Mucosa of stomach (tissue), 1 donor: ENCODE results near the gene OLAH.

ENCODE experiments used
- H3K27me3 ChIP-seq: one replicate; pipeline ENCODE4 v1.7.0; 2013; ENCODE audit warnings: mild to moderate bottlenecking, low read length; ENCODE audit not compliant: control insufficient read depth, insufficient read depth
- H3K36me3 ChIP-seq: one replicate; pipeline ENCODE4 v1.7.0; 2013; ENCODE audit warnings: low read length; ENCODE audit not compliant: control insufficient read depth, insufficient read depth
- H3K4me1 ChIP-seq: one replicate; pipeline ENCODE4 v1.7.0; 2013; ENCODE audit warnings: mild to moderate bottlenecking, low read length; ENCODE audit not compliant: control insufficient read depth, insufficient read depth
- H3K4me3 ChIP-seq: one replicate; pipeline ENCODE4 v1.7.0; 2013; ENCODE audit warnings: low read length
- H3K9ac ChIP-seq: one replicate; pipeline ENCODE4 v1.7.0; 2013; ENCODE audit warnings: mild to moderate bottlenecking, low read length, moderate library complexity
- H3K9me3 ChIP-seq: one replicate; pipeline ENCODE4 v1.7.0; 2013; ENCODE audit warnings: mild to moderate bottlenecking, low read length, moderate library complexity; ENCODE audit not compliant: control insufficient read depth
- donor health status: Pancreatic carcinoma.

The OLAH gene

DNA sequence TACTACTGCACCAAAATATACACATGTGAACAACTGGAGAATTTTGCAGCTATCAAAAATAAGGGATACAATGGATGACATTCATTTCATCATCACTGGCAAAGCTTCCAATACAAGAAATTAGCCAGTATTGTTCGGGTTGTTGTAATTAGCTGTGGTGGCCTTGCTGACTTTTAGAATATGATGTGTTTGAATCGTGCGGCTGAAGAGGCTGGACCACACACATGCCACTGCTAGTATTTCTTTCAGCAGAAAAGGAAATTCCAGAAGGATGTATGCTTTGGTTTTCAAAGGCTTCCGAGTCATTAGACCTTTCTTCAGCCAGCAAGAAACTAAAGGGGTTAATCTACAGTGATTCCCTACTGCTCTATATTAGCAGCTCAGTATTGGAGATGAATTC, 70.0 kb downstream of the OLAH start:
- Histone ChIP-seq H3K36me3 (no peaks in the 10 kb centered on the region), H3K4me1 (no peaks in the 10 kb centered on the region), H3K9ac (no peak overlapping the region), H3K9me3 (no peaks in the 10 kb centered on the region), H3K27me3 (no peaks in the 10 kb centered on the region), H3K4me3 (no peak overlapping the region)

DNA sequence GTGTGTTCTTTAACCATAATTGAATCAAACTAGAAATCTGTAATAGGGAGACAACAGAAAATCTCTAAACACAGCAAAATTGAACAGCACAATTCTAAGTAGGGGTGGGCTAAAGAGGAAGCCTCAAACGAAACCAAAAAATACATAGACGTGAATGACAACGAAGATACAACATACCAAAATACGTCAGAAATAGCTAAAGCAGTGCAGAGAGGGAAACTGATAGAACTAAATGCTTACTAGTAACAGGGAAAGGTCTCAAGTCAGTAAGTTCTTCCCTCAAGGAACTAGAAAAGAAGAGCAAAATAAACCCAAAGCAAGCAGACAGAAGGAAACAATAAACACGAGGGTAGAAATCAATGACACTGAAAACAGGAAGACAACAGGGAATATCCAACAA, 72.5 kb downstream of the OLAH start:
- Histone ChIP-seq H3K9me3 (no peaks in the 10 kb centered on the region), H3K9ac (no peak overlapping the region), H3K4me3 (no peak overlapping the region), H3K4me1 (no peaks in the 10 kb centered on the region), H3K27me3 (no peaks in the 10 kb centered on the region), H3K36me3 (no peaks in the 10 kb centered on the region)

DNA sequence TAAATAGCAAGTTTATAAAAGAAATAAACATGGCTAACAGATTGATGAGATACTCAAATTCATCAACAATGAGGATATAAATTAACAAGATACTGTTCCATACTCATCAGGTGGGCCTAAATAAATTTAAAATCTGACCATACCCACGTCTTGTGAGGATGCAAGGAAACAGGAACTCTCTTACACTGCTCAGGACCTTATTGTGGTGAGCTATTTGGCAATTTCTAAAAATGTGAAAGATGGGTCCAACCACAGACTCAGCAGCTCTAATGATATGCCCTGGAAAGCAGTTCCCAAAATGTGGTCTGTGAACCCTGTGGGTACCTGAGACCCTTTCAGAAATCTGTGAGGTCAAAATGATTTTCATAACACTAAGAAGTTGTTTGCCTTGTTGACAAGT, 74.9 kb downstream of the OLAH start:
- Histone ChIP-seq H3K4me3 (no peak overlapping the region), H3K9ac (no peak overlapping the region), H3K9me3 (no peaks in the 10 kb centered on the region), H3K27me3 (no peaks in the 10 kb centered on the region), H3K36me3 (no peaks in the 10 kb centered on the region), H3K4me1 (peaks cover 2% of the 10 kb centered on the region)

DNA sequence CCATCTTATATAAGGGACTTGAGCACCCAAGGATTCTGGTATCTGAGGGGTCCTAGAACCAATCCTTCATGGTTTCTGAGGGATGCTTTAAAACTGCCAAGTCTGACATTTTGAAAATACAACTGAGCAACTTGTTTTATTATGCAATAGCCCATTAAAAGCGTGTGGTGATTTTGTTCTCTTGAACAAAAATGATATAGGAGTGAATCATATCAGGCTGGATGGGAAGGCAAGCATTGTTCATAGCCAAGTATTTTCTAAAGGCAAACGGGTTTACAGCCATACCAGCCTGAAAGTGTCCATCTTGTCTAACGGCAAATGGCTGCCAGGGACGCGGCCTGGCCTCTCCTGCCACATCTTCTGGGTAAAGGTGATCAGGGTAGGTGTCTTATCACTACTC, 76.8 kb downstream of the OLAH start:
- Histone ChIP-seq H3K4me1 (peaks cover 5% of the 10 kb centered on the region), H3K9ac (no peak overlapping the region), H3K27me3 (no peaks in the 10 kb centered on the region), H3K9me3 (no peaks in the 10 kb centered on the region), H3K4me3 (no peak overlapping the region), H3K36me3 (no peaks in the 10 kb centered on the region)

DNA sequence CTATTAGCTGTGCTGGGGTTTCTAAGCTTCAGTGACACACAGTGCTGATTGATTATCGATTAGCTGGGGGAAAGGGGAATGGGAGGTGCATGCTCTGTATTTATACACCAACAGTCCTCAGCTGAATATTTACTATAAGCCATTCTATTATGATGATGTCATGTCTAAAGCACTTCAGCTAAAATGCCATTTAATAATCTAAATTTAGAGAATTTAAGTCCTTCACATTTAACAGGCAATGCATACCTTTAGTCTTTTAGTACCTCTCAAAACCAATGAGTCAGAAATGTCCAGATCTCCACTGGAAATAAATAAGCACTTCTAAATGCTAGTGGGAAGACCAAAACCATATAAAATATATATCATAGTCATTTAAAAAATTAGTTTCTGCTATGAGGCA, 78.0 kb downstream of the OLAH start:
- Histone ChIP-seq H3K36me3 (no peaks in the 10 kb centered on the region), H3K9ac (no peak overlapping the region), H3K9me3 (no peaks in the 10 kb centered on the region), H3K4me1 (peaks cover 5% of the 10 kb centered on the region), H3K4me3 (no peak overlapping the region), H3K27me3 (no peaks in the 10 kb centered on the region)

DNA sequence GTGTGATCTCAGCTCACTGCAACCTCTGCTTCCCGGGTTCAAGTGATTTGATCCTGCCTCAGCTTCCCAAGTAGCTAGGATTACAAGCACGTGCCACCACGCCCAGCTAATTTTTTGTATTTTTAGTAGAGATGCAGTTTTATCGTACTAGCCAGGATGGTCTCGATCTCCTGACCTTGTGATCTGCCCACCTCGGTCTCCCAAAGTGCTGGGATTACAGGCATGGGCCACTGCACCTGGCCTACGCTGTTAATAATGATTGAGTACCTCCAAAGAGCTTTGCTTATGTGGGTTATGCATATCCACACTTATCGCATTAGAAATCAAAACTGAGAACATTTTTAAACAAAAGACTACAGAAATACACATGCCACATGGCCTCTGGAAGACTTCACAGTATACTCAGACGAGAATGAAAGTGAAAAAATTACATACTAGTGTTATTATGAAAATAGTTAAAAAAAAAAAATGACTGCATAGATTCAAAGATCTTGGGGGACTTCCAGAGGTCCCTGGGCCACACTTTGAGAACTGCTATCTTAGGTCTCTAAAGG, 78.8 kb downstream of the OLAH start:
- no peak overlapping the region for H3K9ac ChIP-seq
- no peaks in the 10 kb centered on the region for H3K27me3 ChIP-seq
- no peaks in the 10 kb centered on the region for H3K36me3 ChIP-seq
- H3K4me3 ChIP-seq: no peak overlapping the region
- H3K4me1 ChIP-seq: peaks cover 5% of the 10 kb centered on the region
- no peaks in the 10 kb centered on the region for H3K9me3 ChIP-seq
